ENCODE measurements around the gene DNAJC1.
"Not testable (repeated sequence)": the region's sequence is repeated elsewhere in the genome, so short reads cannot be mapped to it uniquely, and the experiment has no call there.

DNAJC1 gene

GRCh38 chr10:21726601-21727225 lies 276.8 kb downstream of the DNAJC1 start:
- no peak for DNase-seq (ENCODE audit: low spot score)

DNA sequence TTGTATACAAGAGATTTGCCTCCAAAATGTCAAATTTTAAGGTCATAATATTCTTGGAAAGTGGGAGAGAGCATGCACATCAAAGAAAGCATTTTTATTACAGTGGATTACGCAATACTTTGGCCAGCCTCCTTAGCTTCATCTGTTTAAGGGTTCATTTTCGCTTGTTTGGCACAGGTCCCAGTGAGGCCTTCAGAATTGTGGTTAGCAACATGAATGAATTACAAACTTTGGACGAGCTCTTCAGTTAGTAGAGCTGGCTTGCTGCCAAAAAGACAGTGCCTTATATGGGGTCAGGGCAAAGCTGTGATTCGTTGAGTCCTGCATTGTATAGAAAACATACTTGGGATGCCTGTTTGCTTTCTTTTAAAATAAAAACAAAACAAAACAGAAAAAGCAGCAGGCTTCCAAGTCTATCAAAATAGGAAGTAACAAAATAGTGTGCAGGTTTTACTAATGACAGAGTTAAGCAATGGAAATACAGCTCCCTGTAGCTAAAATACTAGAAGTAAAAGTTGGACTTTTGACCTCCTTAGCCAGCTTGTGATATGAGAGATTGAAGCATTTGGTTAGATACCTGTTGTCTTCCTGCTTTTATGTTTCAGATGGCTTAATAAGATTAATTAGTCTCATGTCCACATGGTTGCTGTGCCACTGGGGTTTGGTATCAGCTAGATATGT lies 278.7 kb downstream of the DNAJC1 start:
- peak; percentile 87 for DNase-seq (ENCODE audit: low spot score)

- DNase-seq (ENCODE audit: low spot score), result no peak
Observed at GRCh38 chr10:21724020-21724589, 279.4 kb downstream of the DNAJC1 start.

GRCh38 chr10:21722209-21722608 lies 281.3 kb downstream of the DNAJC1 start:
- DNase-seq (ENCODE audit: low spot score), result no peak

GRCh38 chr10:21721000-21721665 lies 282.4 kb downstream of the DNAJC1 start:
- DNase-seq (ENCODE audit: low spot score), result no peak

- no peak for DNase-seq (ENCODE audit: low spot score)
Observed at GRCh38 chr10:21720090-21720489, 283.4 kb downstream of the DNAJC1 start.

- no peak for DNase-seq (ENCODE audit: low spot score)
Observed at GRCh38 chr10:21719502-21719901, 284.0 kb downstream of the DNAJC1 start.

GRCh38 chr10:21717437-21718054 lies 286.0 kb downstream of the DNAJC1 start:
- not testable (repeated sequence) for DNase-seq (ENCODE audit: low spot score)

GRCh38 chr10:21715531-21716195 lies 287.9 kb downstream of the DNAJC1 start:
- no peak for DNase-seq (ENCODE audit: low spot score)

DNA sequence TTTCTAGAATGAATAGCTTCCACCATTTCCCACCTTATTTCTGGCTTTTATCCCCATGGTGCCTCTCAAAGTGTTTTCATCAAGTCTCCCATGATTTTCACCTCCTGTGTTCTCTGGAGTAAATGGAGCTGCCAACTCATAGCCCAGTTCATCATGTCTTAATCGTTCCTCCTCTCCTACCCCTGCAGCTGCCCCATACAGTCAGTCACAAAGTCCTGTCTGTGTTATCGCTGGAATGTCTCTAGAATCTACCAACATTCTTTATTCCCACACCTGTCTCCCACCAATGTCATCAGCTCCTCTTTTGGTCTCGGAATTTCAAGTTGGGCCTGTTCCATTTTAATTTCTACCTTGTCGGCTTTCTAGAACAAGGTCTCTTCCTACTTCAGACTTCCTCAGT lies 290.6 kb downstream of the DNAJC1 start:
- no peak for DNase-seq (ENCODE audit: low spot score)

GRCh38 chr10:21707498-21707897 lies 296.0 kb downstream of the DNAJC1 start:
- DNase-seq (ENCODE audit: low spot score), result no peak

Data from AG20443 (cell line).